GM18526 (cell line): Measurements from ENCODE around the gene DIS3L2.

Experiments
- POLR2A ChIP-seq: IDR thresholded peaks from 3 replicates; pipeline ENCODE4 v1.6.1; 2011; ENCODE audit not compliant: insufficient read length; ENCODE audit errors: extremely low read depth

The DIS3L2 gene

GRCh38 chr2:232196802-232197201 lies 235.3 kb downstream of the DIS3L2 start:
- no peak for TF ChIP-seq POLR2A

GRCh38 chr2:232200195-232200594 lies 238.7 kb downstream of the DIS3L2 start:
- TF ChIP-seq POLR2A = no peak

DNA sequence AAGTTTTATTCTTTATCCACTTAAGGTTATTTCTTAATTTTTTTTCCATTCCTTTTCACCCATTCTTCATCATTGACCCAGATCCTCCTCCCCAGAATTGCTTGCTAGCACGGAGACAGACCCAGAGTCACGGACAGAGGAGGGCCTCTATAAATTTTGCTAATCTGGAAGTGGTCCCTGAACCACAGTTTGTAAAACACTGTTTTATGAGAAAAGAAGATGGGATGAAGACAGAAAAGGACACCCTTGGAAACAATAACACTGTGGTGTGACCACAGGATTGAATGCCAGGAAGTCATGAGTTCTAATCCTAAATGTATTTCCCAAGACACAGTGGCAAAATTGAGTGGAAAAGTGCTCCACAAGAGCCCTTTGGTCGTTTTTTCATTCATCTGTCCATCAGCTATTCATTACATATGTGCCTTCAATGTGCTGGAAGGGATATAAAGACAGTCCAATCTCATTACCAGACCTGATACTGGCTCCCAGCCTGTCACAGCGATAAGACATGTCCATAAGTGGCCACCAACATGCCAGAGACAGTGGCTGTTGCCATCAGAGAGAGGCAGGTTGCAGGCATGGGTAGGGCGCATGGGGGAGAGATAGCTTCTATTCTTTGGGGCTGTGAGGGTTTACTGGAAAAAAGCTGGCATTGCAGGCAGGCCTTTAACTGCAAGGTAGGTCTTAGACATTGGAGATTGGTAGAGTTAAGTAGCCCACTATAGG lies 241.8 kb downstream of the DIS3L2 start:
- no peak for TF ChIP-seq POLR2A

GRCh38 chr2:232203936-232204335 lies 242.4 kb downstream of the DIS3L2 start:
- TF ChIP-seq POLR2A = no peak

DNA sequence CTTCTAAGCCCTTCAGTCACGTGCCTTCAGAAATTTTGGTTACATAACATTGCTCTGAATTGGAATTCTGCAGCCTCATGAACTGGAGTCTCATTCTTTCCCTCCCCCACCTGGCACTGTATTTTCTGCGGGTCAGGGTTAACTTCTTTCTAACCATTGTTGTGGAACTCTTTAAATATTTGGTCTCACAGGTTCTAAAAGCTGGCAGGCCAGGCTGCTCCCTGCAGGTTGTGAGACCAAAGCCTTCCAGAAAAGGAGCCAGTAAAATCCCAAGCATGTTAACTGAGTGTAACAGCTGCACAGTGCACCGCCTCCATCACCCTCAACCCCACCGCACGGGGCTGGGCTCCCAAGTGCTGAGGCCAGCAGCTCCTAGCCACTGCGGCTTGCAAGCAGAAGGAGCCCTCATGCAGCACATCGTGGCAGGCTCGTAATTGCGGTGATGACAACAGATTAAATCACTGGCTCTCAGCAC lies 243.0 kb downstream of the DIS3L2 start:
- TF ChIP-seq POLR2A = no peak

DNA sequence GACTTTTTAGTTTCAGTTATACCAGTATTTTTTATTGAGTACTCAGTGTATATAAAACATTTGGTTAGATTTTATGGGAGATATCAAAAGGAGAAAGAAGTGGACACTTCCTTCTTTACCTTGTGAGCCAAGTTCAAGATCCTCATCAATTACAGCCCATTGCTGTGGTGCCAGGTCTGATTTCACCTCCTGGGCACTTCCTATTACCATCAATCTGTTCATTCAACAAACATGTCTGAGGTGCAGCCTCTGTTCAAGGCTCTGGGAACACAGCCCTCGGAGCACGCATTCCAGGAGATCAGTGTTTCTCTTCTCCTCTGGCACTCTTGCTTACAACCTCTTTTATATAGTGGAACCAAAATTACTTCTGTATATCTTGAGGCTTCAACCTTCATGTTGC lies 245.7 kb downstream of the DIS3L2 start:
- TF ChIP-seq POLR2A = no peak

GRCh38 chr2:232210306-232210705 lies 248.8 kb downstream of the DIS3L2 start:
- no peak for TF ChIP-seq POLR2A

DNA sequence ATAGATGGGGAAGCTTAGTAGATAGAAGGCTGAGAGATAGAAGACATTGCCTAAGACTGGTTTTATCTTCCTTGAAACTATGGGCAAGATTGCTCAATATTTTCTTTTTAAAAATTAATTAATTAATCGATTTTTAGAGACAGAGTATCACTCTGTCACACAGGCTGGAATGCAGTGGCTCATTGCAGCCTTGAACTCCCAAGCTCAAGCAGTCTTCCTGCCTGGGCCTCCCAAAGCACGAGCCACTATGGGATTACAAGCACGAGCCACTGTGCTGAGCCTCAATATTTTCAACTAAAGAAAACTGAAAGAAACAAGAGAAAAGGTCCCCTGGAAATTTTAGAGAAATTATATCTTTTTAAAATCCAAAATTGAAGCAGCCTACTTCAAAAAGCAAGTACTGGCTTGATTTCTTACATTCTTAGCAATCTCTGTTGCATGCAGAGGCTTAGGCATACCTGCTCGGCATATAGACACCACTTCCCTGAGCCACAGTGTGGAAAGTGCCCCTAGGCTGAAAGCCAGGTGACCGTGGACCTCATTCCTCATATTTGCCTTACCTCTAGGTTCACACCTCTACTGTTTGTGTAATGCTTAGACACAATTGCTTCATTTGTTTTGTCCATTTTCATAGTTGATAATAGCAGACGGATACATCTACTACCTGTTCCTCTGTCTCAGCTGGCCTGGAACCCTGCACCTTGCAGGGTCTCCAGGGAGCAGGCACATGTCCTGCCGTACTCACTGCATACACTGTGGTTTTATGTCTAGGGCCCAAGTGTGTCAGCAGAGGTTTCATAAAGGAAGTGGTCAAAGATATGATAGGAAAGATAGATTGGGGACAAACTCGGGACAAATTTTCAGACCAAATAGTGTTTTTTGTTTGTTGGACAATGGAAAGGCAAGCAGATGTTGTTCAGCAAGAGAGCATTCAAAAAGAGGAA lies 250.5 kb downstream of the DIS3L2 start:
- TF ChIP-seq POLR2A = no peak

- no peak for TF ChIP-seq POLR2A
Measured at GRCh38 chr2:232213176-232213575, 251.7 kb downstream of the DIS3L2 start.

DNA sequence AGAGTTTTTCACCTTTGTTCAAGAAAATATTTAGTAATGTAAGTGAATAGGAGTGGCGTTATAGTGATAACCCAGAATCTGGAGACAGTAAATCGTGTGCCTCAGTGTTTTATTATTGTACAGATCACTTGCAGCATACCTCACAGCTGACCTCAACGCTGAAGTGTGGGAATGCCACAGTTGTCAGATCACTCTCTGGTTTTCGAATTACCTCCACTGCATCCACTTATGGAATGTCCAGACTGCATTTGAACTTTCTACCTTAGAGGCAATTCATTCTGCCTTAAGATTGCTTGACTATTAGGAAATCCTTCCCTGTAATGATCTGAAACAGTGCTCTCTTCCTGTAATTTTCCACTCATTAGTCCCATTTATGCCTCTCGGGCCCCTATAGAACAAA lies 252.5 kb downstream of the DIS3L2 start:
- no peak for TF ChIP-seq POLR2A

DNA sequence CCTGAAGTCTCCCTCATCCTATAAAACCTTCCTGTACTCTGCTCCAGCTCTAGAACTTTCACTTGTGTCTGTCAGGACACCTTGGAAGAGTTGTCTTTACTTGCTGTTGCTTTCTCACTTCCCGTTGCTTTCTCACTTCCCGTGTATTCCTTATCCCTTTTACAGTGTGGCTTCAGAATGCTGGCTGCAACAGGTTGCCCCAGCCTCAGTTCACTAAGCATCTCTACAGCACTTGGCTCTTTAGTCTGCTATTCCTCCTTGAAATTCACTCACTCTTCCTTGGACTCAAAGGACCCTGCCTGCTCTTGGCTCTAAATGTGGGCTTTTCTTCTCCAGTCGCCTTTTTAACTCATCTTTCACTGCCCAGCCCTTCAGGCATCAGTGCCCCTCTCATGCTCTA lies 254.5 kb downstream of the DIS3L2 start:
- TF ChIP-seq POLR2A = no peak

DNA sequence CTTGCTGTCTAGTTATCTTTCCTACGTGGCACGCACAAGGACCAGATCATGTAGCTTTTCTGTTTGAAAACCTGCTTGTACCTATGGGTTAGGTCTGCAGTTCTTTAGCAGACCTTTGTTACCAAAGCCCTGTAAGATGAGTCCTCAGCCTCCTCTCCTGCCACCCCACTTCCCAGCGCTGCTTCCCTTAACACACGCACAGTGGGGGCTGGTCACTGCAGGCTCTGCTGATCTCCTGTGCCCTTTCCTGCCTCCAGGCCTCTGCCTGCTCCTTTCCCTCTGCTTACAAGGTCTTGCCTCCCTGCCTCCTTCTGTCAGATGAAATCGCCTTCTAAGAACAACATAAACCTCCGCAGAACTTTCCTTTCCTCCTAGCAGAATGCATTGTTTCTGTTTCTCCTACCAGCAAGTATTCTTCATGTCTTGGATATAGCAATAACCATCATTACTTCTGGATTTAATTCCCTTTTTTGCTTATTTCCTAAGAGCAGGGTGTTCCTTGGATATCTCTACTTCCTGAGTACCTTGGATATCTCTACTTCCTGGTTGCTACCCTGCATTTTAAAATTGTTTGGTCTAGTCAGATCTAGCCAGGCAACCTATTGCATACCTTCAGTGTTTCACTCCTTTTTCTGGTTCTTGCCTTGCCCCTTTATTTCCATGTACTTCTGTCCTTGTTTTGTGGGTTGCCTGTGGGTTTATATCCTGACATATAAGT lies 257.4 kb downstream of the DIS3L2 start:
- no peak for TF ChIP-seq POLR2A

DNA sequence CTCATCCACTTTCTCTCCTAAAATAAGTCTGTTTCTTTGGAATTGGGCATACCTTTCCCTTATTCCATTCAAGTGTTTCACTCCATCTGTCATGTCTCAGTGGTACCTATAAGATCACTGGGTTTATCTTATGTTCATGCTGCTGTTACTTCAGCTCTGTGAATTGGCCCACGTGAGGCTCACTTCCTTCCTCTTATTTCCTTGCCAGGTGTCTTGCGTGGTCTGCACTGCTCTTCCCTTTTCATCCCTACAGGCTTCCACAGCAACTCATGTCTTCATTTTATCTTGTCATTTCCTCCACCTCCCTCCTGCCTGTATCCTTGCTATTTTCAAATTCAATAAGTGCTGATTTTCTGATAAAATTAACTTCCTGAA lies 258.0 kb downstream of the DIS3L2 start:
- no peak for TF ChIP-seq POLR2A

- TF ChIP-seq POLR2A = no peak
Measured at GRCh38 chr2:232219932-232220331, 258.4 kb downstream of the DIS3L2 start.

GRCh38 chr2:232225429-232225828 lies 263.9 kb downstream of the DIS3L2 start:
- TF ChIP-seq POLR2A = no peak
